Activated CD4-positive, alpha-beta T cell treated with anti-CD3 and anti-CD28 coated beads for 36 hours (primary cell): ENCODE data around the gene GBE1. TPM values are rescaled to one million over a fixed set of nuclear protein-coding genes. Genes with fewer than 3 reads are reported as not detected.
"Not testable (repeated sequence)": the region's sequence is repeated elsewhere in the genome, so short reads cannot be mapped to it uniquely, and the experiment has no call there.

Source experiments
- ATAC-seq: fragments of 200-7000 bp; cut with Tn5 transposase; one replicate; pipeline ENCODE4 v1.10.0; 2021; ENCODE audit warnings: mild to moderate bottlenecking, moderate library complexity
- CTCF ChIA-PET: fragments of 350-600 bp; sonication (Branson Sonifier 250); formaldehyde crosslinking; loops from one replicate; lab custom pipeline; 2021; ENCODE audit warnings: antibody characterized with exemption; lab: Charles Lee
- POLR2A ChIA-PET: fragments of 350-600 bp; sonication (Branson Sonifier 250); formaldehyde crosslinking; loops from one replicate; lab custom pipeline; 2021; ENCODE audit warnings: antibody characterized with exemption, inconsistent platforms; lab: Charles Lee
- DNase-seq: peaks from one replicate; pipeline ENCODE4 v3.0.0-alpha.2; 2020
- H3K27ac Mint-ChIP-seq: one replicate; pipeline ENCODE4 v1.8.0; 2021; ENCODE audit warnings: mixed read lengths
- H3K27me3 Mint-ChIP-seq: one replicate; pipeline ENCODE4 v1.8.0; 2021; ENCODE audit warnings: mixed read lengths
- H3K36me3 Mint-ChIP-seq: one replicate; pipeline ENCODE4 v1.8.0; 2021; ENCODE audit warnings: low read depth, mixed read lengths
- H3K4me1 Mint-ChIP-seq: one replicate; pipeline ENCODE4 v1.8.0; 2021; ENCODE audit warnings: mixed read lengths
- H3K4me3 Mint-ChIP-seq: one replicate; pipeline ENCODE4 v1.8.0; 2021; ENCODE audit warnings: mild to moderate bottlenecking, moderate library complexity, mixed read lengths
- H3K9me3 Mint-ChIP-seq: one replicate; pipeline ENCODE4 v1.8.0; 2021; ENCODE audit warnings: low read depth, mixed read lengths
- intact Hi-C, 2 experiments: fragments of 100-400 bp; cut with DNase I in 1 of 2; cut with micrococcal nuclease in 1 of 2; formaldehyde crosslinking; loops; one replicate each; pipeline versions ENCODE4 v1.14.2 to v1.15.1; 2022 to 2024; cut with DNase I, micrococcal nuclease
- total RNA-seq, 2 experiments: library from RNA; stranded (reverse); gene quantifications; one replicate each; pipeline ENCODE4 v1.2.3, GENCODE V29; 2021

Gene GBE1
- total RNA-seq, 2 experiments from 2014 or later: 40.1 to 59.5 TPM

- Mint-ChIP-seq H3K4me3 (no peak overlapping the region), H3K9me3 (no peaks in the 10 kb centered on the region), H3K4me1 (no peaks in the 10 kb centered on the region), H3K36me3 (no peaks in the 10 kb centered on the region), H3K27me3 (peaks cover 2% of the 10 kb centered on the region), H3K27ac (no peak overlapping the region)
- no peak for ATAC-seq
- ChIA-PET CTCF (no interaction called here), POLR2A (no interaction called here)
- DNase-seq: no peak
- intact Hi-C loops: loop anchor here in 1 of 2 experiments (5.0 kb wide), 1 partner anchor 333 kb away; no protein-coding TSS in a partner anchor
Measured at GRCh38 chr3:81769299-81769698, 7.9 kb upstream of the GBE1 start.

DNA sequence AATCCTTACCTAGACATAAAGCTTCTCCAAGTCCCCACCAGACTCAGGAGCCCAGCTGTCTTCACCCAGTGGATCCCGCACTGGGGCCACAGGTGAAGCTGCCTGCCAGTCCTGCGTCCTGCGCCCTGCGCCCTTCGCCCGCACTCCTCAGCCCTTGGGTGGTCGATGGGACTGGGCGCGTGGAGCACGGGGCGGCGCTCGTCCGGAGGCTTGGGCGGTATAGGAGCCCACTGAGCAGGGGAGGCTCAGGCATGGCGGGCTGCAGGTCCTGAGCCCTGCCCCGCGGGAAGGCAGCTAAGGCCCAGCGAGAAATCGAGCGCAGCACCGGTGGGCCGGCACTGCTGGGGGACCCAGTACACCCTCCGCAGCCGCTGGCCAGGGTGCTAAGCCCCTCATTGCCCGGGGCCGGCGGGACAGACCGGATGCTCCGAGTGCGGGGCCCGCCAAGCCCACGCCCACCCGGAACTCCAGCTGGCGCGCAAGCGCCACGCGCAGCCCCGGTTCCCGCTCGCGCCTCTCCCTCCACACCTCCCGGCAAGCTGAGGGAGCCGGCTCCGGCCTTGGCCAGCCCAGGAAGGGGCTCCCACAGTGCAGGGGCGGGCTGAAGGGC is 5.9 kb upstream of the GBE1 start:
- H3K27me3 Mint-ChIP-seq, H3K27ac Mint-ChIP-seq, H3K9me3 Mint-ChIP-seq, DNase-seq, ATAC-seq, CTCF ChIA-PET, POLR2A ChIA-PET, H3K36me3 Mint-ChIP-seq, H3K4me3 Mint-ChIP-seq, H3K4me1 Mint-ChIP-seq: not testable (repeated sequence)
- intact Hi-C loops: loop anchor here in 1 of 2 experiments (5.0 kb wide), 1 partner anchor 335 kb away; no protein-coding TSS in a partner anchor

- no peak for ATAC-seq
- peaks cover 2% of the 10 kb centered on the region for H3K27me3 Mint-ChIP-seq
- ChIA-PET POLR2A (no interaction called here), CTCF (no interaction called here)
- H3K36me3 Mint-ChIP-seq: peaks cover 3% of the 10 kb centered on the region
- H3K9me3 Mint-ChIP-seq: no peaks in the 10 kb centered on the region
- H3K4me1 Mint-ChIP-seq: peaks cover 15% of the 10 kb centered on the region
- H3K27ac Mint-ChIP-seq: no peak overlapping the region
- no peak for DNase-seq
- no peak overlapping the region for H3K4me3 Mint-ChIP-seq
- intact Hi-C loops: loop anchor here in 1 of 2 experiments (5.0 kb wide), 1 partner anchor 337 kb away; no protein-coding TSS in a partner anchor
Measured at GRCh38 chr3:81765400-81765799, 4.0 kb upstream of the GBE1 start.

DNA sequence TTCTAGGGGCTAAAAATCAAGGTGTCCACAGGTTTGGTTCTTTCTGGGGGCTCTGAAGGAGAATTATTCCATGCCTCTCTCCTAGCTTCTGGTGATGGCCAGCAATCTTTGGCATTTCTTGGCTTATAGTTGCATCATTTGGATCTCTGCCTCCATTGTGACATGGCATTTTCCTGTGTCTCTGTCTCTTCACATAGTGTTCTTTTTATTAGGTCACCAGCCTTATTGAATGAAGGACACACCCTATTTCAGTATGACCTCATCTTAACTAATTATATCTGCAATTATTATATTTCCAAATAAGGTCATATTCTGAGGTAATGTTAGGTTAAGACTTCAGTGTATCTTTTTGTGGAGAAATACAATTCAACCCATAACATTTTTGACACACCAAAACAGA is 3.2 kb upstream of the GBE1 start:
- peaks cover 10% of the 10 kb centered on the region for H3K36me3 Mint-ChIP-seq
- no peak for DNase-seq
- ChIA-PET POLR2A (no interaction called here), CTCF (no interaction called here)
- peaks cover 2% of the 10 kb centered on the region for H3K27me3 Mint-ChIP-seq
- no peaks in the 10 kb centered on the region for H3K9me3 Mint-ChIP-seq
- H3K4me1 Mint-ChIP-seq: peaks cover 19% of the 10 kb centered on the region
- no peak overlapping the region for H3K4me3 Mint-ChIP-seq
- ATAC-seq: no peak
- H3K27ac Mint-ChIP-seq: no peak overlapping the region
- intact Hi-C loops: loop anchor here in 1 of 2 experiments (5.0 kb wide), 1 partner anchor 338 kb away; no protein-coding TSS in a partner anchor

GRCh38 chr3:81764002-81764401 is 2.6 kb upstream of the GBE1 start:
- intact Hi-C loops: no loop called here
- CTCF ChIA-PET: interaction anchor here (0.6 kb wide), 1 partner anchor 137 kb away, joined by 3 read pairs; no protein-coding TSS in a partner anchor
- Mint-ChIP-seq H3K4me3 (no peak overlapping the region), H3K27me3 (no peaks in the 10 kb centered on the region), H3K27ac (no peak overlapping the region), H3K36me3 (peaks cover 17% of the 10 kb centered on the region), H3K9me3 (no peaks in the 10 kb centered on the region), H3K4me1 (peaks cover 24% of the 10 kb centered on the region)
- DNase-seq: no peak
- POLR2A ChIA-PET: no interaction called here
- no peak for ATAC-seq

GRCh38 chr3:81763001-81763400 is 1.6 kb upstream of the GBE1 start:
- POLR2A ChIA-PET: no interaction called here
- Mint-ChIP-seq H3K9me3 (peaks cover 2% of the 10 kb centered on the region), H3K27me3 (no peaks in the 10 kb centered on the region), H3K36me3 (peaks cover 27% of the 10 kb centered on the region), H3K4me1 (peaks cover 30% of the 10 kb centered on the region), H3K4me3 (peak overlapping the region; percentile 21), H3K27ac (peak overlapping the region; percentile 67)
- ATAC-seq (no peak), DNase-seq (peak; percentile 7)
- CTCF ChIA-PET: interaction anchor here (0.6 kb wide), 1 partner anchor 58 kb away, joined by 3 read pairs; no protein-coding TSS in a partner anchor
- intact Hi-C loops: no loop called here

- Mint-ChIP-seq H3K4me1 (peaks cover 33% of the 10 kb centered on the region), H3K27me3 (no peaks in the 10 kb centered on the region)
- CTCF ChIA-PET: no interaction called here
Measured at GRCh38 chr3:81761904-81762580, 597 bp upstream of the GBE1 start.

GRCh38 chr3:81760215-81760614 is 1.2 kb downstream of the GBE1 start:
- no peak for DNase-seq
- Mint-ChIP-seq H3K4me1 (peaks cover 38% of the 10 kb centered on the region), H3K27ac (peak overlapping the region; percentile 93), H3K36me3 (peaks cover 48% of the 10 kb centered on the region), H3K27me3 (no peaks in the 10 kb centered on the region), H3K9me3 (peaks cover 6% of the 10 kb centered on the region), H3K4me3 (peak overlapping the region; percentile 83)
- intact Hi-C loops: no loop called here
- no peak for ATAC-seq
- ChIA-PET CTCF (interaction anchor here (0.7 to 1.0 kb wide), 2 partner anchors 13 to 25 kb away, joined by 3 read pairs; no protein-coding TSS in a partner anchor), POLR2A (no interaction called here)

More at GRCh38 chr3:81761904-81762580, 597 bp upstream of the GBE1 start:
- Mint-ChIP-seq H3K4me3 (peak overlapping the region; percentile 83), H3K36me3 (peaks cover 37% of the 10 kb centered on the region), H3K9me3 (peaks cover 4% of the 10 kb centered on the region), H3K27ac (peak overlapping the region; percentile 94)
- DNase-seq: no peak
- ATAC-seq: no peak
- intact Hi-C loops: no loop called here
- POLR2A ChIA-PET: no interaction called here

GRCh38 chr3:81758771-81759170 is 2.7 kb downstream of the GBE1 start:
- intact Hi-C loops, DNase-seq, ATAC-seq, H3K27me3 Mint-ChIP-seq, POLR2A ChIA-PET, CTCF ChIA-PET: not testable (repeated sequence)
- Mint-ChIP-seq H3K4me1 (peaks cover 38% of the 10 kb centered on the region), H3K4me3 (peak overlapping the region; percentile 83), H3K27ac (peak overlapping the region; percentile 52), H3K9me3 (peaks cover 10% of the 10 kb centered on the region), H3K36me3 (peaks cover 59% of the 10 kb centered on the region)

DNA sequence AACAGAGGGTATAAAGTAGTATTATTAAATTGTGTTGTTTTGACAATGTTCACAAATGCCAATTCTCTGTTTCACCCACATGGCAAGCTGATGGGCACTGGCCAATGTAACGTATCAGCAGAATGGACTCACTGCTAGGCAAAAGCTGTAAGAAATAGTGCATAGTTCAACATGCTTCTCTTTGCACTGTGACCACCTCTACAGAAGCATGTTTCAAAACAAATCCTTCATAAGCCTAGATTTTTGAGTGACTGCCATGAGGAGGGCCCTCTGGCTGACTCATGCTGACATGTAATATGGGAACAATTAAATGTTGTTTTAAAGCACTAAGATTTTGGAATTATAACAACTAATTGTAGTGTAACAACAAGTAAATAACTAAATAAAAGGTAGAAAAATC is 3.2 kb downstream of the GBE1 start:
- POLR2A ChIA-PET: no interaction called here
- Mint-ChIP-seq H3K9me3 (peaks cover 10% of the 10 kb centered on the region), H3K4me3 (no peak overlapping the region), H3K4me1 (peaks cover 36% of the 10 kb centered on the region), H3K27me3 (no peaks in the 10 kb centered on the region), H3K36me3 (peaks cover 64% of the 10 kb centered on the region), H3K27ac (peak overlapping the region; percentile 40)
- ATAC-seq (no peak), DNase-seq (no peak)
- CTCF ChIA-PET: no interaction called here
- intact Hi-C loops: no loop called here

DNA sequence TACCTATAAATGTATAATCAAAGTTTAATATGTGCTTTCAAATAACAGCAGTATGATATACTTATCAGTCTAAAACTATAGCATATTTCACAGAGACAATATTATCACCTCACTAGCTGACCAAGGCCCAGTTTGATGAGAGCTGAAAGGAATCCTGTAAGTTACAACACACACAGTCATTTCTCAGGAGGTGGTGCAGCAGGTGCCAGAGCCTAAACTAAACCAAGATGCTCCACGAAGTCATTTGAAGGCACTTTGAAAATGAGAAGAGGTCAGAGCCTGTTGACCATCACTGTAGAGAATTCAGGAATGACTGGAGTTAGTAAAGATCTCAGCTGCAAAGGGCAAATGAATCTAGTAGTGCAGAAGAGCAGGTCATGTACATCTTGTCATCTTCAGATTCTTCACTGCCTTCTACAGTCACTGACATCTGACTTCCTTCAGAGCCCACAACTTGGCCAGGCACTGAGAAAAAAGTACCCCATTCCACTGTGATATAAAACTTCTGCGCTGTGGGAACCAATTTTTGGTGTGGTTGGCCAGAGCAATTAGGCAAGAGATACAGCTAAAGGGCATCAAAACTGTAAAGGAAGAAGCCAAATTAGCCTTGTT is 7.9 kb downstream of the GBE1 start:
- ChIA-PET CTCF (interaction anchor here (0.7 to 1.6 kb wide), 3 partner anchors 14 to 545 kb away, joined by 3 to 5 read pairs (median 3); no protein-coding TSS in a partner anchor), POLR2A (no interaction called here)
- Mint-ChIP-seq H3K27me3 (no peaks in the 10 kb centered on the region), H3K27ac (no peak overlapping the region), H3K36me3 (peaks cover 49% of the 10 kb centered on the region), H3K9me3 (peaks cover 10% of the 10 kb centered on the region), H3K4me3 (no peak overlapping the region), H3K4me1 (peaks cover 9% of the 10 kb centered on the region)
- DNase-seq (no peak), ATAC-seq (no peak)
- intact Hi-C loops: no loop called here
